Measurements from ENCODE around the gene PPP6R2. TPM values are rescaled to one million over a fixed set of nuclear protein-coding genes. Genes with fewer than 3 reads are reported as not detected.
A peak's percentile ranks its signal among the peaks of the same experiment; 100 is the strongest.
"Not testable (repeated sequence)": the region's sequence is repeated elsewhere in the genome, so short reads cannot be mapped to it uniquely, and the experiment has no call there.

The PPP6R2 gene
- total RNA-seq, 1 experiment from 2014 or later, result 49.2 TPM

DNA sequence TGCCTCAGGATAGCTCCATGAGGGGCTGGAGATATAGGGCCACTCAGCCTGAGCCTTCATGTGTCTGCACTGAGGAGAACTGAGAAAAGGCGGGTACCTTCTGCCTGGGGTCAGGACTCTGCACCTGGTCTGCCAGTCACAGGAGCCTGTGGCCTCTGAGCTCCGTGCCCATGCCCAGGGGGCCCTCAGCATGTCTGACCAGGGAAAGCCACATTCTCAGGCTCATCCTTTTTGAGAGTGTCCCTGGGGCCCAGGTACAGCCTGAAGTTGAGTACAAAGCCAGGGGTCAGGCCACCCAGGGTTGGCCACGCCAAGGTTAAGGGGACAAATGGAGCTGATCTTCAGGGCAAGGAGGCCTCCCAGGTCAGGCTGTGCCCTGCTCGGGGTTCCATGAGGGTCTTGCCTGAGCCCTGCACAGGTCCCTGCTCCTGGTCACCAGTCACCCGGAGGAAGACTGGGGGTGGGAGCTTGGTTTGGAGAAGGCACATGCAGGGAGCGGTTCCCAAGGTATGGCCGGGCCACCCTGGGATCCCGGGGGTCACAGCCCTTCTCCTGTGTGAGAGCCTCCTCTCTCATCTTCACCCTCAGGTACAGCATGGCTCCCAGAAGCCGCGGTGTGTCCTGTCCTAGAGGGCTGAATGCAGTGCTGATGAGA lies 22.3 kb upstream of the PPP6R2 start:
- H3K9me2 ChIP-seq (ENCODE audit: insufficient read depth), result no peaks in the 10 kb centered on the region
- intact Hi-C loops (cut with micrococcal nuclease; ENCODE audit: unreplicated experiment), result no loop called here
- no peaks in the 10 kb centered on the region for H3K36me3 ChIP-seq (ENCODE audit: low read depth)
- H4K20me1 ChIP-seq (ENCODE audit: insufficient read depth), result peaks cover 3% of the 10 kb centered on the region; the same call in 1 of the 2 replicates
- H3K4me3 ChIP-seq, result no peak overlapping the region
- no peak for TF ChIP-seq EZH2 (IDR thresholded peaks at IDR 0.05; ENCODE audit: low read depth)
- TF ChIP-seq, protein P1, sequence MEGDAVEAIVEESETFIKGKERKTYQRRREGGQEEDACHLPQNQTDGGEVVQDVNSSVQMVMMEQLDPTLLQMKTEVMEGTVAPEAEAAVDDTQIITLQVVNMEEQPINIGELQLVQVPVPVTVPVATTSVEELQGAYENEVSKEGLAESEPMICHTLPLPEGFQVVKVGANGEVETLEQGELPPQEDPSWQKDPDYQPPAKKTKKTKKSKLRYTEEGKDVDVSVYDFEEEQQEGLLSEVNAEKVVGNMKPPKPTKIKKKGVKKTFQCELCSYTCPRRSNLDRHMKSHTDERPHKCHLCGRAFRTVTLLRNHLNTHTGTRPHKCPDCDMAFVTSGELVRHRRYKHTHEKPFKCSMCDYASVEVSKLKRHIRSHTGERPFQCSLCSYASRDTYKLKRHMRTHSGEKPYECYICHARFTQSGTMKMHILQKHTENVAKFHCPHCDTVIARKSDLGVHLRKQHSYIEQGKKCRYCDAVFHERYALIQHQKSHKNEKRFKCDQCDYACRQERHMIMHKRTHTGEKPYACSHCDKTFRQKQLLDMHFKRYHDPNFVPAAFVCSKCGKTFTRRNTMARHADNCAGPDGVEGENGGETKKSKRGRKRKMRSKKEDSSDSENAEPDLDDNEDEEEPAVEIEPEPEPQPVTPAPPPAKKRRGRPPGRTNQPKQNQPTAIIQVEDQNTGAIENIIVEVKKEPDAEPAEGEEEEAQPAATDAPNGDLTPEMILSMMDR (conservative IDR thresholded peaks at IDR 0.05), result no peak
- DNase-seq, result no peak
- no peaks in the 10 kb centered on the region for H3K27me3 ChIP-seq (ENCODE audit: insufficient read depth, low read depth)
- no peak overlapping the region for H3K4me2 ChIP-seq
- no TSS peak for BruUV-seq (replicated peaks)
- no peaks in the 10 kb centered on the region for H3K79me2 ChIP-seq (ENCODE audit: low read depth)
- peaks cover 20% of the 10 kb centered on the region; the same call in 1 of the 2 replicates for H3F3A ChIP-seq (ENCODE audit: insufficient read depth, low read depth)
- peaks cover 13% of the 10 kb centered on the region for H3K4me1 ChIP-seq (replicated peaks; ENCODE audit: insufficient read depth)
- no peaks in the 10 kb centered on the region for H3K9me3 ChIP-seq (ENCODE audit: insufficient read depth, low read depth)
- H2AFZ ChIP-seq, result no peak overlapping the region
- POLR2A ChIA-PET (ENCODE audit: unreplicated experiment), result interaction anchor here (0.6 kb wide), 1 partner anchor 486 kb away, joined by 7 read pairs; no protein-coding TSS in a partner anchor
- no peak overlapping the region for H3K27ac ChIP-seq
- CTCF ChIA-PET, result no interaction called here

DNA sequence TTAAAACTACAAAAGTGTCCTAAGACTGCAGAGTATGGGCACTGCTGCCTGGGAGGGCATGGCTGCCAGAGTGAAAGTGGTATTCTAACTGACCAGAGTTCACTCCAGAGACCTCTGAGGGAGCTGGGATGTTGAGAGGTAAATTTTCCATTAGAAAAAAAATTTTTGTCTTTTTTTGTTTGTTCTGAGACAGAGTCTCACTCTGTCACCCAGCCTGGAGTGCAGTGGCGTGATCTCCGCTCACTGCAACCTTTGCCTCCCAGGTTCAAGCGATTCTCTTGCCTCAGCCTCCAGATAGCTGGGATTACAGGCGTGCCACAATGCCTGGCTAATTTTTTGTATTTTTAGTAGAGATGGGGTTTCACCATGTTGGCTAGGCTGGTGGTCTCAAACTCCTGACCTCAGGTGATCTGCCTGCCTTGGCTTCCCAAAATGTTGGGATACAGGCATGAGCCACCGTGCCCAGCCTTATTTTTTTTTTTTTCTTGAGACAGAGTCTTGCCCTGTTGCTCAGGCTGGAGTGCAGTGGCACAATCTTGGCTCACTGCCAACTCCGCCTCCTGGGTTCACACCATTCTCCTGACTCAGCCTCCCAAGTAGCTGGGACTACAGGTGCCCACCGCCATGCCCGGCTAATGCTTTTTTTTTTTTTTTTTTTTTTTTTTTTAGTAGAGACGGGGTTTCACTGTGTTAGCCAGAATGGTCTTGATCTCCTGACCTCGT lies 20.6 kb upstream of the PPP6R2 start:
- H3K4me2 ChIP-seq; H3K4me3 ChIP-seq; H3K9me2 ChIP-seq (ENCODE audit: insufficient read depth); CTCF ChIA-PET; H3K79me2 ChIP-seq (ENCODE audit: low read depth); H4K20me1 ChIP-seq (ENCODE audit: insufficient read depth); H3F3A ChIP-seq (ENCODE audit: insufficient read depth, low read depth); H3K27ac ChIP-seq; H2AFZ ChIP-seq; H3K9me3 ChIP-seq (ENCODE audit: insufficient read depth, low read depth); H3K36me3 ChIP-seq (ENCODE audit: low read depth); BruUV-seq (replicated peaks); H3K27me3 ChIP-seq (ENCODE audit: insufficient read depth, low read depth); intact Hi-C loops (cut with micrococcal nuclease; ENCODE audit: unreplicated experiment): not testable (repeated sequence)
- peak in 1 of 2 experiments; percentile 37 for DNase-seq
- POLR2A ChIA-PET (ENCODE audit: unreplicated experiment), result interaction anchor here (0.7 kb wide), 1 partner anchor 9 kb away, joined by 6 read pairs; no protein-coding TSS in a partner anchor
- H3K4me1 ChIP-seq (replicated peaks; ENCODE audit: insufficient read depth), result peaks cover 15% of the 10 kb centered on the region

DNA sequence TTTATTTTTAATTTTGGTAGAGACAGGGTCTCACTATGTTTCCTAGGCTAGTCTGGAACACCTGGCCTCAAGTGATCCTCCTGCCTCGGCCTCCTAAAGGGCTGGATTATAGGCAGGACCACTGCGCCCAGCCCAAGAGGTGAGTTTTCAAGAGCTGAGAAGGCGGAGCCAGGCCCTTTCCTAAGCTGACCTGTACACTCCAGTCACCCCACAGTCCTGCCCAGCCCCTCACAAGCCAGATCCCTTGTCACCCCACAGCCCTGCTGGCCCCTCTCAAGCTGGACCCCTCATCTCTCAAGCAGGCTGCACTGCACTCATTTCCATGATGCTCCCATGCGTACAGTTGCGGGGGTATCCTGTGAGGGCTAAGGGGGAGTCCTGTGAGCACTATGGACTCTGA lies 19.2 kb upstream of the PPP6R2 start:
- peaks cover 17% of the 10 kb centered on the region; the same call in 1 of the 2 replicates for H3F3A ChIP-seq (ENCODE audit: insufficient read depth, low read depth)
- H3K9me2 ChIP-seq (ENCODE audit: insufficient read depth), result no peaks in the 10 kb centered on the region
- no peak for DNase-seq
- H3K79me2 ChIP-seq (ENCODE audit: low read depth), result peaks cover 11% of the 10 kb centered on the region
- H3K4me1 ChIP-seq (replicated peaks; ENCODE audit: insufficient read depth), result peaks cover 22% of the 10 kb centered on the region
- H3K27me3 ChIP-seq (ENCODE audit: insufficient read depth, low read depth), result no peaks in the 10 kb centered on the region
- H3K36me3 ChIP-seq (ENCODE audit: low read depth), result no peaks in the 10 kb centered on the region
- POLR2A ChIA-PET (ENCODE audit: unreplicated experiment), result no interaction called here
- CTCF ChIA-PET, result no interaction called here
- no TSS peak for BruUV-seq (replicated peaks)
- H3K9me3 ChIP-seq (ENCODE audit: insufficient read depth, low read depth), result no peaks in the 10 kb centered on the region
- intact Hi-C loops (cut with micrococcal nuclease; ENCODE audit: unreplicated experiment), result no loop called here
- H2AFZ ChIP-seq, result no peak overlapping the region
- no peak overlapping the region for H3K27ac ChIP-seq
- peaks cover 3% of the 10 kb centered on the region; the same call in 1 of the 2 replicates for H4K20me1 ChIP-seq (ENCODE audit: insufficient read depth)
- H3K4me2 ChIP-seq, result no peak overlapping the region
- H3K4me3 ChIP-seq, result no peak overlapping the region
- no peak for TF ChIP-seq EZH2 (IDR thresholded peaks at IDR 0.05; ENCODE audit: low read depth)
- TF ChIP-seq, protein P1 (conservative IDR thresholded peaks at IDR 0.05), result no peak
